ENCODE measurements around the gene CABP4.
"Not testable (repeated sequence)": the region's sequence is repeated elsewhere in the genome, so short reads cannot be mapped to it uniquely, and the experiment has no call there.

Gene CABP4

GRCh38 chr11:67419325-67420049 is 35.7 kb upstream of the CABP4 start:
- DNase-seq: no peak

- no peak for DNase-seq
These were observed 35.0 kb upstream of the CABP4 start for GRCh38 chr11:67420147-67420645.

- DNase-seq: peak; percentile 99
These were observed 34.3 kb upstream of the CABP4 start for GRCh38 chr11:67420646-67421429.

- DNase-seq: no peak
These were observed 33.6 kb upstream of the CABP4 start for GRCh38 chr11:67421430-67422031.

GRCh38 chr11:67422891-67423290 is 32.3 kb upstream of the CABP4 start:
- DNase-seq: peak; percentile 87

GRCh38 chr11:67423466-67423865 is 31.7 kb upstream of the CABP4 start:
- DNase-seq: no peak

GRCh38 chr11:67423891-67424613 is 31.1 kb upstream of the CABP4 start:
- no peak for DNase-seq

GRCh38 chr11:67427364-67427859 is 27.7 kb upstream of the CABP4 start:
- DNase-seq: not testable (repeated sequence)

- peak; percentile 98 for DNase-seq
These were observed 26.8 kb upstream of the CABP4 start, which contains the start of gene RPS6KB2 for GRCh38 chr11:67428052-67429001. TSS of gene RPS6KB2 (plus strand) at chr11:67428494. CDS start at chr11:67428546, 52 bp downstream.

GRCh38 chr11:67429038-67429668 is 26.0 kb upstream of the CABP4 start:
- DNase-seq: no peak

- no peak for DNase-seq
These were observed 25.4 kb upstream of the CABP4 start for GRCh38 chr11:67429722-67430121.

GRCh38 chr11:67431346-67432249 is 23.6 kb upstream of the CABP4 start:
- no peak for DNase-seq

GRCh38 chr11:67432655-67433349 is 22.4 kb upstream of the CABP4 start:
- no peak for DNase-seq

GRCh38 chr11:67433536-67434394 is 21.4 kb upstream of the CABP4 start:
- DNase-seq: no peak

- no peak for DNase-seq
These were observed 20.7 kb upstream of the CABP4 start for GRCh38 chr11:67434395-67434881.

GRCh38 chr11:67435031-67435726 is 20.0 kb upstream of the CABP4 start:
- no peak for DNase-seq

GRCh38 chr11:67435727-67436458 is 19.3 kb upstream of the CABP4 start:
- DNase-seq: no peak

Measured in islet precursor cell (in vitro differentiated cells).